GM21515 (cell line): ENCODE measurements around the gene DCAF7.

Experiments used
- ATAC-seq: cut with Tn5 transposase; IDR thresholded peaks from one replicate; pipeline ENCODE4 v1.9.1; 2021; ENCODE audit not compliant: unreplicated experiment

The DCAF7 gene

GRCh38 chr17:63524051-63524450 is 26.2 kb upstream of the DCAF7 start:
- ATAC-seq = no peak

GRCh38 chr17:63525190-63525946 is 24.9 kb upstream of the DCAF7 start:
- ATAC-seq = no peak

- ATAC-seq = no peak
Measured at GRCh38 chr17:63526861-63527260, 23.4 kb upstream of the DCAF7 start.

GRCh38 chr17:63528183-63528582 is 22.1 kb upstream of the DCAF7 start:
- ATAC-seq = no peak

- ATAC-seq = no peak
Measured at GRCh38 chr17:63529711-63530556, 20.3 kb upstream of the DCAF7 start.

- no peak for ATAC-seq
Measured at GRCh38 chr17:63530557-63531021, 19.7 kb upstream of the DCAF7 start.

GRCh38 chr17:63531022-63531965 is 19.0 kb upstream of the DCAF7 start:
- no peak for ATAC-seq

- no peak for ATAC-seq
Measured at GRCh38 chr17:63533433-63534077, 16.7 kb upstream of the DCAF7 start.

- no peak for ATAC-seq
Measured at GRCh38 chr17:63534078-63534570, 16.2 kb upstream of the DCAF7 start.

- ATAC-seq = no peak
Measured at GRCh38 chr17:63534816-63535455, 15.3 kb upstream of the DCAF7 start.

GRCh38 chr17:63535640-63536039 is 14.6 kb upstream of the DCAF7 start:
- no peak for ATAC-seq

GRCh38 chr17:63537001-63537400 is 13.3 kb upstream of the DCAF7 start:
- no peak for ATAC-seq

- ATAC-seq = no peak
Measured at GRCh38 chr17:63537991-63538692, 12.1 kb upstream of the DCAF7 start.

GRCh38 chr17:63538693-63539595 is 11.3 kb upstream of the DCAF7 start:
- ATAC-seq = no peak

- ATAC-seq = no peak
Measured at GRCh38 chr17:63540590-63540989, 9.7 kb upstream of the DCAF7 start.

- ATAC-seq = no peak
Measured at GRCh38 chr17:63542218-63542545, 8.1 kb upstream of the DCAF7 start.

GRCh38 chr17:63542942-63543821 is 7.1 kb upstream of the DCAF7 start:
- ATAC-seq = no peak
